HFF-Myc (cell line): ENCODE results near the gene RAB5B.

Source experiments
- DNase-seq: peaks from one replicate; pipeline ENCODE4 v3.0.0-alpha.2; 2011; ENCODE audit warnings: low read depth; ENCODE audit errors: extremely low read depth
- H3K4me3 ChIP-seq: replicated peaks from 2 replicates; pipeline ENCODE4 v1.5.1; 2011; ENCODE audit warnings: low read depth, mild to moderate bottlenecking, control low read depth, low read length
- CTCF ChIP-seq: IDR thresholded peaks from 2 replicates; pipeline ENCODE4 v1.5.1; 2012; ENCODE audit warnings: mild to moderate bottlenecking, low read depth, low read length, control low read depth; ENCODE audit errors: missing control alignments

RAB5B gene

GRCh38 chr12:55934773-55935172 lies 39.1 kb upstream of the RAB5B start:
- DNase-seq, result no peak
- TF ChIP-seq CTCF, result no peak
- H3K4me3 ChIP-seq, result no peak overlapping the region

- no peak for TF ChIP-seq CTCF
- no peak for DNase-seq
- no peak overlapping the region for H3K4me3 ChIP-seq
These were observed 38.1 kb upstream of the RAB5B start for GRCh38 chr12:55935738-55936151.

- H3K4me3 ChIP-seq, result no peak overlapping the region
- no peak for TF ChIP-seq CTCF
- DNase-seq, result no peak
These were observed 35.9 kb upstream of the RAB5B start for GRCh38 chr12:55937981-55938380.

GRCh38 chr12:55938826-55939501 lies 34.9 kb upstream of the RAB5B start:
- no peak overlapping the region for H3K4me3 ChIP-seq
- DNase-seq, result no peak
- TF ChIP-seq CTCF, result no peak

GRCh38 chr12:55940065-55940732 lies 33.7 kb upstream of the RAB5B start:
- H3K4me3 ChIP-seq, result no peak overlapping the region
- DNase-seq, result no peak
- peak; percentile 94 for TF ChIP-seq CTCF

GRCh38 chr12:55942055-55942454 lies 31.8 kb upstream of the RAB5B start:
- no peak for DNase-seq
- TF ChIP-seq CTCF, result no peak
- no peak overlapping the region for H3K4me3 ChIP-seq
